Neural progenitor cell (in vitro differentiated cells): ENCODE results near the gene FEZF1. TPM values are rescaled to one million over a fixed set of nuclear protein-coding genes. Genes with fewer than 3 reads are reported as not detected.
"Not testable (repeated sequence)": the region's sequence is repeated elsewhere in the genome, so short reads cannot be mapped to it uniquely, and the experiment has no call there.

Source experiments
- DNase-seq: peaks from one replicate; pipeline ENCODE4 v3.0.0-alpha.2; 2016; ENCODE audit warnings: low spot score
- H2AFZ ChIP-seq: fragments of 200-600 bp; sonication (generic); replicated peaks from 2 replicates; pipeline ENCODE4 v1.6.1; 2016; ENCODE audit warnings: antibody characterized with exemption
- H3F3A ChIP-seq: fragments of 200-600 bp; sonication (generic); 2 replicates; pipeline ENCODE4 v1.6.1; 2016; ENCODE audit warnings: antibody characterized with exemption, low read depth
- H3K27ac ChIP-seq: fragments of 200-600 bp; sonication (generic); 2 replicates; pipeline ENCODE4 v1.5.1; 2016; ENCODE audit warnings: mild to moderate bottlenecking
- H3K27me3 ChIP-seq: fragments of 200-600 bp; sonication (generic); 2 replicates; pipeline ENCODE4 v1.6.1; 2016; ENCODE audit warnings: mild to moderate bottlenecking, moderate library complexity
- H3K36me3 ChIP-seq: fragments of 200-600 bp; sonication (generic); 2 replicates; pipeline ENCODE4 v1.5.1; 2016
- H3K4me1 ChIP-seq: fragments of 200-600 bp; sonication (generic); 2 replicates; pipeline ENCODE4 v1.6.1; 2016; ENCODE audit warnings: mixed run types
- H3K4me2 ChIP-seq: fragments of 200-600 bp; sonication (generic); 2 replicates; pipeline ENCODE4 v1.6.1; 2016
- H3K4me3 ChIP-seq: fragments of 200-600 bp; sonication (generic); 2 replicates; pipeline ENCODE4 v1.5.1; 2016
- H3K79me2 ChIP-seq: fragments of 200-600 bp; sonication (generic); 2 replicates; pipeline ENCODE4 v1.6.1; 2016; ENCODE audit warnings: low read depth
- H3K9ac ChIP-seq: fragments of 200-600 bp; sonication (generic); 2 replicates; pipeline ENCODE4 v1.6.1; 2016
- H3K9me3 ChIP-seq: fragments of 200-600 bp; sonication (generic); 2 replicates; pipeline ENCODE4 v1.5.1; 2016; ENCODE audit warnings: low read depth
- H4K20me1 ChIP-seq: fragments of 200-600 bp; sonication (generic); 2 replicates; pipeline ENCODE4 v1.6.1; 2016; ENCODE audit warnings: low read depth
- H3K27ac Mint-ChIP-seq: 3 replicates; pipeline ENCODE4 v1.8.0; 2021; ENCODE audit warnings: mixed read lengths
- H3K27me3 Mint-ChIP-seq: 2 replicates; pipeline ENCODE4 v1.8.0; 2022; ENCODE audit warnings: low read depth, mild to moderate bottlenecking, inconsistent platforms, moderate library complexity, mixed read lengths; ENCODE audit not compliant: insufficient read depth
- H3K36me3 Mint-ChIP-seq: 3 replicates; pipeline ENCODE4 v1.8.0; 2021; ENCODE audit warnings: mixed read lengths
- H3K4me1 Mint-ChIP-seq: 3 replicates; pipeline ENCODE4 v1.8.0; 2021; ENCODE audit warnings: mixed read lengths
- H3K4me3 Mint-ChIP-seq: 3 replicates; pipeline ENCODE4 v1.8.0; 2021; ENCODE audit warnings: mild to moderate bottlenecking, moderate library complexity, mixed read lengths
- H3K9me3 Mint-ChIP-seq: 3 replicates; pipeline ENCODE4 v1.8.0; 2020; ENCODE audit warnings: mixed read lengths
- EZH2 ChIP-seq: fragments of 200-600 bp; sonication (generic); IDR thresholded peaks from 2 replicates; pipeline ENCODE4 v1.6.1; 2017; ENCODE audit warnings: antibody characterized with exemption, mild to moderate bottlenecking, moderate library complexity
- EZH2phosphoT487 ChIP-seq: fragments of 200-600 bp; sonication (generic); IDR thresholded peaks from 2 replicates; pipeline ENCODE4 v1.6.1; 2017; ENCODE audit warnings: antibody characterized with exemption
- total RNA-seq: library from RNA; depleted of rRNA; stranded (reverse); fragments of >200 nt; gene quantifications from 2 replicates; pipeline ENCODE4 v1.2.3, GENCODE V29; 2015; ENCODE audit warnings: low replicate concordance
- TF ChIP-seq, protein P1 (sequence below): fragments of 200-600 bp; sonication (generic); IDR thresholded peaks from 2 replicates; pipeline ENCODE4 v1.5.1; 2017; ENCODE audit warnings: antibody characterized with exemption, mild to moderate bottlenecking

Gene FEZF1
- total RNA-seq, 1 donor from 2014 or later: 330 TPM

DNA sequence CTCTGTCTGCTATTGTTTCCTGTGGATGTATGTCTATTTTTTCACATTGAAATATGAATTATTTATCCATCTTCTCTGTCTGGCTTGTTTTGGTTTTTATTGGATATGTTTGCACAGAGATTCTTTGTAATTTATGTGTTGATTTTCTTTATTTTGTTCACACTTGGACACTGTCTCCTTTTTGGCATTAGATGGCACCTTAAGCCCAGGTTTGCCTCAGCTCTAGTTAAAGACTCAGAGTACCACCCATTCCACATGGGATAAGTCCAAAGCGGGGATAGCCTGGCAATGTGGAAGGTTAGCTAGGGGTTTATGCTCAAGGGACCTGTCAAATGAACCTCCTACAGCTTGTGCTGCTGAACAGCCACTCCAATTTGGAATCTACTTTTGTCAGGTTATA is 14.1 kb downstream of the FEZF1 start:
- H3K4me3 ChIP-seq: no peak overlapping the region
- H3K27me3 ChIP-seq: no peaks in the 10 kb centered on the region
- no peak overlapping the region for H3K4me2 ChIP-seq
- peaks cover 7% of the 10 kb centered on the region for H3K27me3 Mint-ChIP-seq
- no peaks in the 10 kb centered on the region for H4K20me1 ChIP-seq
- no peaks in the 10 kb centered on the region for H3K79me2 ChIP-seq
- H3K4me1 Mint-ChIP-seq: no peaks in the 10 kb centered on the region
- DNase-seq: peak; percentile 9
- H3K9me3 Mint-ChIP-seq: peaks cover 13% of the 10 kb centered on the region
- H2AFZ ChIP-seq: no peak overlapping the region
- no peaks in the 10 kb centered on the region for H3K36me3 ChIP-seq
- H3K9me3 ChIP-seq: no peaks in the 10 kb centered on the region
- no peak overlapping the region for H3K9ac ChIP-seq
- H3K4me1 ChIP-seq: peaks cover 3% of the 10 kb centered on the region
- H3K36me3 Mint-ChIP-seq: no peaks in the 10 kb centered on the region
- TF ChIP-seq, protein P1, sequence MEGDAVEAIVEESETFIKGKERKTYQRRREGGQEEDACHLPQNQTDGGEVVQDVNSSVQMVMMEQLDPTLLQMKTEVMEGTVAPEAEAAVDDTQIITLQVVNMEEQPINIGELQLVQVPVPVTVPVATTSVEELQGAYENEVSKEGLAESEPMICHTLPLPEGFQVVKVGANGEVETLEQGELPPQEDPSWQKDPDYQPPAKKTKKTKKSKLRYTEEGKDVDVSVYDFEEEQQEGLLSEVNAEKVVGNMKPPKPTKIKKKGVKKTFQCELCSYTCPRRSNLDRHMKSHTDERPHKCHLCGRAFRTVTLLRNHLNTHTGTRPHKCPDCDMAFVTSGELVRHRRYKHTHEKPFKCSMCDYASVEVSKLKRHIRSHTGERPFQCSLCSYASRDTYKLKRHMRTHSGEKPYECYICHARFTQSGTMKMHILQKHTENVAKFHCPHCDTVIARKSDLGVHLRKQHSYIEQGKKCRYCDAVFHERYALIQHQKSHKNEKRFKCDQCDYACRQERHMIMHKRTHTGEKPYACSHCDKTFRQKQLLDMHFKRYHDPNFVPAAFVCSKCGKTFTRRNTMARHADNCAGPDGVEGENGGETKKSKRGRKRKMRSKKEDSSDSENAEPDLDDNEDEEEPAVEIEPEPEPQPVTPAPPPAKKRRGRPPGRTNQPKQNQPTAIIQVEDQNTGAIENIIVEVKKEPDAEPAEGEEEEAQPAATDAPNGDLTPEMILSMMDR: peak; percentile 15
- TF ChIP-seq EZH2phosphoT487: no peak
- no peak for TF ChIP-seq EZH2
- H3K4me3 Mint-ChIP-seq: no peak overlapping the region
- H3K27ac Mint-ChIP-seq: no peak overlapping the region
- peaks cover 5% of the 10 kb centered on the region for H3F3A ChIP-seq
- H3K27ac ChIP-seq: no peak overlapping the region

GRCh38 chr7:122289426-122289825 is 15.1 kb downstream of the FEZF1 start:
- TF ChIP-seq EZH2phosphoT487 (no peak), EZH2 (no peak)
- TF ChIP-seq, protein P1: no peak

DNA sequence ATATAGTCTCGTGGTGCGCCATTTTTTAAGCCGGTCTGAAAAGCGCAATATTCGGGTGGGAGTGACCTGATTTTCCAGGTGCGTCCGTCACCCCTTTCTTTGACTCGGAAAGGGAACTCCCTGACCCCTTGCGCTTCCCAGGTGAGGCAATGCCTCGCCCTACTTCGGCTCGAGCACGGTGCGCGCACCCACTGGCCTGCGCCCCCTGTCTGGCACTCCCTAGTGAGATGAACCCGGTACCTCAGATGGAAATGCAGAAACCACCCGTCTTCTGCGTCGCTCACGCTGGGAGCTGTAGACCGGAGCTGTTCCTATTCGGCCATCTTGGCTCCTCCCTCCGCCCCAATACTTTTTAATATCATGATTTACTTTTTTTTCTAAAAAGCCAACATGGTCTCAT is 19.9 kb downstream of the FEZF1 start:
- H3K27ac Mint-ChIP-seq, H3K27me3 Mint-ChIP-seq, H3K9ac ChIP-seq, H2AFZ ChIP-seq, H3K79me2 ChIP-seq, DNase-seq, H3K27me3 ChIP-seq, H3K9me3 Mint-ChIP-seq, H3F3A ChIP-seq, H3K4me2 ChIP-seq, H3K9me3 ChIP-seq, H3K4me3 Mint-ChIP-seq, H3K4me1 Mint-ChIP-seq, H3K4me1 ChIP-seq, H3K4me3 ChIP-seq, H4K20me1 ChIP-seq, H3K36me3 ChIP-seq, H3K36me3 Mint-ChIP-seq, H3K27ac ChIP-seq: not testable (repeated sequence)

More at GRCh38 chr7:122289426-122289825, 15.1 kb downstream of the FEZF1 start:
- Histone ChIP-seq H3K4me3 (no peak overlapping the region), H2AFZ (no peak overlapping the region), H3K9ac (no peak overlapping the region), H3K4me2 (no peak overlapping the region), H3K36me3 (no peaks in the 10 kb centered on the region), H3K27ac (no peak overlapping the region), H3K79me2 (no peaks in the 10 kb centered on the region), H4K20me1 (no peaks in the 10 kb centered on the region), H3K9me3 (no peaks in the 10 kb centered on the region), H3K27me3 (no peaks in the 10 kb centered on the region), H3F3A (peaks cover 5% of the 10 kb centered on the region), H3K4me1 (no peaks in the 10 kb centered on the region)
- Mint-ChIP-seq H3K36me3 (no peaks in the 10 kb centered on the region), H3K4me3 (no peak overlapping the region), H3K4me1 (no peaks in the 10 kb centered on the region), H3K27ac (no peak overlapping the region), H3K27me3 (peaks cover 7% of the 10 kb centered on the region), H3K9me3 (peaks cover 13% of the 10 kb centered on the region)
- DNase-seq: no peak

DNA sequence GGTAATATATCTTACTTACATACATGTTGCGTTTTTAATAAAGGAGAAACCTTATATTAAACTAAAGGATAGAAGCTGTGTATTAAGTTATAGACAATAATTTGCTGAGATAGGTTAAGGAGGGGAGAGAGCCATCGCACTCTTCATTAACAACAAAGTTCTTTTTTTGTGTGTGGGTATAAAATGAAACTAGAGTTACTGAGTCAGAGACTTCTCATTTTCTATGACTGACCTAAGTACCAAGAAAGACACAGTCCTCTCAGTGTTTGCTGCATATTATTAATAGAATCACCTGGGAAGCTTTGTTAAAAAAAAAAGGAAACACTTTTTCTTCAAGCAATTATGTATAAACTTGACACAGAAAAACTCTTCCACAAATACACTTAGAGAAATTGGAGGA is 31.4 kb downstream of the FEZF1 start:
- no peaks in the 10 kb centered on the region for H3K36me3 ChIP-seq
- no peaks in the 10 kb centered on the region for H3K36me3 Mint-ChIP-seq
- peaks cover 2% of the 10 kb centered on the region for H3K27me3 Mint-ChIP-seq
- no peaks in the 10 kb centered on the region for H3K4me1 ChIP-seq
- H3K4me1 Mint-ChIP-seq: no peaks in the 10 kb centered on the region
- H3K9me3 ChIP-seq: no peaks in the 10 kb centered on the region
- no peak overlapping the region for H2AFZ ChIP-seq
- H3K79me2 ChIP-seq: no peaks in the 10 kb centered on the region
- TF ChIP-seq EZH2 (no peak), EZH2phosphoT487 (no peak)
- TF ChIP-seq, protein P1: no peak
- H3K27me3 ChIP-seq: no peaks in the 10 kb centered on the region
- no peak overlapping the region for H3K27ac Mint-ChIP-seq
- H3K9me3 Mint-ChIP-seq: no peaks in the 10 kb centered on the region
- H3K4me3 ChIP-seq: no peak overlapping the region
- H3F3A ChIP-seq: no peaks in the 10 kb centered on the region
- no peak for DNase-seq
- H3K4me2 ChIP-seq: no peak overlapping the region
- no peak overlapping the region for H3K27ac ChIP-seq
- H3K9ac ChIP-seq: no peak overlapping the region
- H3K4me3 Mint-ChIP-seq: no peak overlapping the region
- H4K20me1 ChIP-seq: no peaks in the 10 kb centered on the region
